Stimulated activated CD8-positive, alpha-beta memory T cell treated with anti-CD3 and anti-CD28 coated beads, Interleukin-7, amount 100 ng/mL, for 4 hours (primary cell): ENCODE measurements around the gene MAP2K7.
A peak's percentile ranks its signal among the peaks of the same experiment; 100 is the strongest.
"Not testable (repeated sequence)": the region's sequence is repeated elsewhere in the genome, so short reads cannot be mapped to it uniquely, and the experiment has no call there.

ENCODE experiments used
- DNase-seq, 2 donors: peaks; one replicate each; pipeline ENCODE4 v3.0.0-alpha.2; 2020; ENCODE audit warnings: low read depth in 2 of 2

Gene MAP2K7

DNA sequence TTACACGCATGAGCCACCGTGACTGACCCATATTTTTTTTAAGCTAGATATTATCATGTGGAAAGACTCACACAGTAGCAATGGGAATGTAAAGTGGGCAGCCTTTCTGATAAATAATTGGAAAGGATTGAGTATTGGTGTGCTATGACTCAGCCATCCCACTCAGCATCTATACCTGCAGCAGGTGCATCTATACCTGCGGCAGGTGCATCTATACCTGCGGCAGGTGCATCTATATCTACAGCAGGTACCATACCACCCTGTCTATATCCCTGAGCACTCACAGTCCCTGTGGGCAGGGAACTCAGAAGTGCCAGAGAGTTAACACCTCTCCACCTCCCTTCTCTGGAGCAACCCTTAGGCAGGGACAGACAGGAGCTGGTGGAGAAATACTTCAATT, 20.6 kb upstream of the MAP2K7 start:
- no peak for DNase-seq

DNA sequence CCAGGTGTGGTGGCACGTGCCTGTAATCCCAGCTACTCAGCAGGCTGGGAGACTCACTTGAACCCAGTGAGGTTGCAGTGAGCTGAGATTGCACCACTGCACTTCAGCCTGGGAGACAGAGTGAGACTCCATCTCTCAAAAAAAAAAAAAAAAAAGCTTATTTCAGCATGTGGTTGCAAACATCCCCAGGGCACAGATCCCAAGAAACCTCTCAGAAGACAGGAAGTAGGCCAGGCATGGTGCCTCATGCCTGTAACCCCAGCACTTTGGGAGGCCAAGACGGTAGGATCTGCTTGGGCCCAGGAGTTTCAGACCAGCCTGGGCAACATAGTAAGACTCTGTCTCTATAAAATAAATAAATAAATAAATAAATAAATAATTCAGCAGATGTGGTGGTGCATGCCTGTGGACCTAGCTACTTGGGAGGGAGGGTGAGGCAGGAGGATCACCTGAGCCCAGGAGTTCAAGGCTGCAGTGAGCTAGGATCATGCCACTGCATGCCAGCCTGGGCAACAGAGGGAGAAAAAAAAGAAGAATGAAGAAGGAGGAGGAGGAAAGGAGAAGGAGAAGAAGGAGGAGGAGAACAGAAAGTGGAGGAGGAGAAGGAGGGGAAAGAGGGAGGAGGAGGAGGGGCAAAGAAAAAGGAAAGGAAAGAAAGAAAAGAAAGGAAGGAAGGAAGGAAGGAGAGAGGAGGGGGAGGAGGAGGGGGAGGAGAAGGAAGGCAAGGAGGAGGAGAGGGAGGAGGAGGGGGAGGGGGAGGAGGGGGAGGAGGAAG, 19.7 kb upstream of the MAP2K7 start:
- no peak for DNase-seq

- DNase-seq: no peak
Observed at GRCh38 chr19:7885818-7886217, 17.9 kb upstream of the MAP2K7 start.

DNA sequence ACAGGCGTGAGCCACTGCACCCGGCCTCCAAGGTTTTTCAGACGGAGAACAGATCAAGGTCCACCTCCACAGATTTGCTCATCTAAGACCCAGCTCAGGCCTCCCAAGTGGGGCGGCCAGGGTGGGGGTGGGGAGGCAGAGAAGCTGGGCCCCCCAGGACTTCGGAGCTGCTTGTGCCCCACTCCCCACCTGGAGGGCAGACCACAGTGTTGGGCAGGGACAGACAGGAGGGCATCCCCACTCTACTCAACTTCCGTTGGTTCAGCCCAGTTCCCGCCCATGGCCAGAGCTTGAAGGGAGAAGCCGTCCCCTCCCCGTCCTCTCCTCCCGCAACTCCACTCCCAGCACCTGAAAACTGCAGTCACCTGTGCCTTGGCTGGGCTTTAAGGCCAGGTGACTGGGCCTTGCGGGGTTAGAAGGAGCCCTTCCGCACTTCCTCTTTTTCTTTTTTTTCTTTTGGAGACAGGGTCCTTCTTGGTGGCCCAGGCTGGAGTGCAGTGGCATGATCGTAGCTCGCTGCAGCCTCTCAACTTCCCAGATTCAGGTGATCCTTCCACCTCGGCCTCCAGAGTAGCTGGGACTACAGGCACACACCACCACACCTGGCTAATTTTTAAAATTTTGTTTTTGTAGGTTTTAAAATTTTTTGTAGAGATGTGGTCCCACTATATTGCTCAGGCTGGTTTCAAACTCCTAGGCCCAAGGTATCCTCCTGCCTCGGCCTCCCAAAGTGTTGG, 16.1 kb upstream of the MAP2K7 start:
- DNase-seq: no peak

- DNase-seq: peak in 1 of 2 donors; percentile 39
Observed at GRCh38 chr19:7888145-7888825, 15.4 kb upstream of the MAP2K7 start, which contains the start of gene LRRC8E. Gene LRRC8E (plus strand): TSS chr19:7888510. CDS start chr19:7895604, 7,094 bp downstream.

GRCh38 chr19:7888826-7889217, 14.9 kb upstream of the MAP2K7 start:
- no peak for DNase-seq

DNA sequence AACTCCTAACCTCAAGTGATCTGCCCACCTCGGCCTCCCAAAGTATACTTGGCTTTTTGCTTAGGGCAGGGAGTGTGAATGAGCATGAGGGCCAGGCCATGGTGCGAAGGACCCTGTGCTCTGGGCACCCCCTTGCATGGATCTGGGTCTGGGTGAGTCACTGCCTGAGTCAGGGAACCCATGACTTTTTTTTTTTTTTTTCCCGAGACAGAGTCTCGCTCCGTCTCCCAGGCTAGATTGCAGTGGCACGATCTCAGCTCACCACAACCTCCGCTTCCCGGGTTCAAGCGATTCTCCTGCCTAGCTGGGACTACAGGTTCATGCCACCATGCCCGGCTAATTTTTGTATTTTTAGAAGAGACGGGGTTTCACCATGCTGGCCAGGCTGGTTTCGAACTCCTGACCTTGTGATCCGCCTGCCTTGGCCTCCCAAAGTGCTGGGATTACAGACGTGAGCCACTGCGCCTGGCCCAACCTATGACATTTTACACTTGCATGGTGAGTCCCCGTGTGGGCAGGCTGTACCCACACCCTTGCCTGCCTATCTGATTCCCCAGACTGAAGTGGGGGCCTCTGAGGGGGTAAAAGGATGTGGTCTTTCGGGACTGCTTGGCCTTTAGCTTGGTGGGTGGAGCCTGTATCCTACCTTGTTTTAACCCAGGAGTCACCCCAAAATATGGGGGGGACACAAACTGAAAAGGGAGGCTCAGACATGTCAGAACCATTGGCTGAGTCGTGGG, 10.1 kb upstream of the MAP2K7 start:
- DNase-seq: not testable (repeated sequence)

DNA sequence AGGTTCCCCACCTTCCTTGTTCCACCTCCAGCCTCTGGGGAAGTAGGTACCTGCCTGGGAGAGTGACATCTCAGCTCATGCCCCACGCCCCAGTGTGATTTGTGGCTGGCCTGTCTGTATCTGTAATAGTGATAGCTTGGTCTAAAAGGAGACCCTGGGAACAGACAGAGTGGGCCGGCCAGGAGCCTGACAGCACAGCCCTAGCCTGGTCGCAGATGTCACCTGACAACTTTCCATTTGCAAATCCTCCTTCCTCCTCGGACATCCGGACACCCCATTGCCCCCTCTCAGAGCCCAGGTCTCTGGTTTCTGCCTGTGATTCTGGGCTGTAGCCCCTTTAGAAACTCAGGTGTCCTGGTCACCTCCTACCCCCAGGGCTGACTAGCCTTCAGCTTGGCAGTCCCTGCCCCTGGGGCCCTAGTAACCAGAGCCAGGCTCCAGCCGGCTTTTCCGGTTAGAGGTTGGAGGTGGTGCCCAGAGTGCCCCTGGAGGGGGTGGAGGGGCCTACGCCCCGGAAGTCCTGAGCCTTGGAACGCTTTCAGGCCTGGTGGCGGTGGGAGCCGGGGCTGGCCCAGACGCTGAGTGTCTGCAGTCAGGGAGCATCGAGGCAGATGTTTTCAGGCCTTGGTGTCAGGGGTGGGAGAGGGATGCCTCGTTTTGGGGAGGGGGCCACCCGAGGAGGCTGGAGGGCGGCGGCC, 8.9 kb upstream of the MAP2K7 start:
- no peak for DNase-seq

DNA sequence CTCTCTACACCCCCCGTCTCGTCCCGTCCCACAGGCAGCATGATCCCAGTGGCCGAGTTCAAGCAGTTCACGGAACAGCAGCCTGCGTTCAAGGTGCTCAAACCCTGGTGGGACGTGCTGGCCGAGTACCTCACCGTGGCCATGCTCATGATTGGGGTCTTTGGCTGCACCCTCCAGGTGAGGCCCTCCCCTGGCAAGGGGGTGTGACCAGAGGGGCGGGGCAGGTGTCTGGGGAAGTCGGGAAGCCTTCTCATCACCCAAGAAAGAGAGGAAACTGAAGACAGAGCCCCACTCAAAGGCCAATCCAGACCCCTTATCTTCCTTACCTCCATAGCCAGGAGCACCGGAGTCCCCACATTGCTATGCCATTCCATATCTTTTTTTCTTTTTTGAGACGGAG, 8.1 kb upstream of the MAP2K7 start:
- no peak for DNase-seq

GRCh38 chr19:7897292-7897691, 6.4 kb upstream of the MAP2K7 start:
- DNase-seq: no peak

GRCh38 chr19:7898967-7899366, 4.7 kb upstream of the MAP2K7 start:
- no peak for DNase-seq

DNA sequence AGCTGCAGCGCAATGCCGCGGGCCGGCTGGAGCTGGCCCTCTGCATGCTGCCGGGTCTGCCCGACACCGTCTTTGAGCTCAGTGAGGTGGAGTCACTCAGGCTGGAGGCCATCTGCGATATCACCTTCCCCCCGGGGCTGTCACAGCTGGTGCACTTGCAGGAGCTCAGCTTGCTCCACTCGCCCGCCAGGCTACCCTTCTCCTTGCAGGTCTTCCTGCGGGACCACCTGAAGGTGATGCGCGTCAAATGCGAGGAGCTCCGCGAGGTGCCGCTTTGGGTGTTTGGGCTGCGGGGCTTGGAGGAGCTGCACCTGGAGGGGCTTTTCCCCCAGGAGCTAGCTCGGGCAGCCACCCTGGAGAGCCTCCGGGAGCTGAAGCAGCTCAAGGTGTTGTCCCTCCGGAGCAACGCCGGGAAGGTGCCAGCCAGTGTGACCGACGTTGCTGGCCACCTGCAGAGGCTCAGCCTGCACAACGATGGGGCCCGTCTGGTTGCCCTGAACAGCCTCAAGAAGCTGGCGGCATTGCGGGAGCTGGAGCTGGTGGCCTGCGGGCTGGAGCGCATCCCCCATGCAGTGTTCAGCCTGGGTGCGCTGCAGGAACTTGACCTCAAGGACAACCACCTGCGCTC, 3.8 kb upstream of the MAP2K7 start:
- DNase-seq: no peak

DNA sequence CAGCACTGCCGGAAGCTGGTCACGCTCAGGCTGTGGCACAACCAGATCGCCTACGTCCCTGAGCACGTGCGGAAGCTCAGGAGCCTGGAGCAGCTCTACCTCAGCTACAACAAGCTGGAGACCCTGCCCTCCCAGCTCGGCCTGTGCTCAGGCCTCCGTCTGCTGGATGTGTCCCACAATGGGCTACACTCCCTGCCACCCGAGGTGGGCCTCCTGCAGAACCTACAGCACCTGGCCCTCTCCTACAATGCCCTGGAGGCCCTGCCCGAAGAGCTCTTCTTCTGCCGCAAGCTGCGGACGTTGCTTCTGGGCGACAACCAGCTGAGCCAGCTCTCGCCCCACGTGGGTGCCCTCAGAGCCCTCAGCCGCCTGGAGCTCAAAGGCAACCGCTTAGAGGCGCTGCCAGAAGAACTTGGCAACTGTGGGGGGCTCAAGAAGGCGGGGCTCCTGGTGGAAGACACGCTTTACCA, 3.2 kb upstream of the MAP2K7 start:
- DNase-seq: no peak

DNA sequence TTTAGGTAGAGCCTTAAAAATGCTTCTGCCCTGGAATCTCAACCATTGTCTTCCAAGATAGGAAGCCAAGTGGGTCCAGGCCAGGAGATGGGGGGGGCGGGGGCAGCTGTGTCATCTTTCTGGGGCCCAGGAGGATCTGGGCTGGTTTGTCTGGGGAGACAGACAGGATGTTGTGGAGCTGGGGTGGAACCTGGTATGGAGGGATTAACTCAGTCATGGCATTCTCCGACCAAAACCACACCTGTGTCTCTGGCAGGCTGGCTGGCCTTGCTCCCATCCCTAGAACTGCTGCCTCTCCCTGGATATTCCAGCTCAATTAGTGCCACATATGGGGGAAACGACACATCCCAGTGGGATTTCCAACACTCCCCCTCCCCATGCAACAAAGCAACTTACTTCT, 2.7 kb upstream of the MAP2K7 start:
- DNase-seq: no peak

- DNase-seq: no peak
Observed at GRCh38 chr19:7901337-7901736, 2.3 kb upstream of the MAP2K7 start.

DNA sequence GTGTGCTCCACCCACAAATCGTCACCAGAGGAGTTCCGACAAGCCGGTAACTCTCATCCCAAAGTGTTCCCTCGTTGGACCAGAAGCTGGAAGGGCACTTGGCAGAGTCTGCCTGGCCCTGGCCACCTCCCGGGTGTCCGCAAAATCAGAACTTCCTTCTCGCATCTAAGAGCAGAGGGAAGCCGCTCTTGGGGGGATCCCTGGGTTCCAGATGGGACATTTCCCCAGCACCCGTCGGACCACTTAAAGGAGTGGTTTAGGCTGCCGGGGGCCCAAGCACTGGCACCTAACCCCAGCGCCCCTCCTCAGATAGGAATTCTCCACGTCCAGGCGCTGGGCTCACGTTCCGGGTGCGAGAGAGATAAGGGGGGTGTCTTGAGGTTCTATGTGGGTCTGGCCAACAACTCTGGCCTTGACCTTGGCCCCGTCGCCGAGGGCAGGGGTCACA, 857 bp upstream of the MAP2K7 start:
- no peak for DNase-seq

GRCh38 chr19:7904074-7905020, 670 bp downstream of the MAP2K7 start:
- peak in 1 of 2 donors; percentile 30 for DNase-seq

DNA sequence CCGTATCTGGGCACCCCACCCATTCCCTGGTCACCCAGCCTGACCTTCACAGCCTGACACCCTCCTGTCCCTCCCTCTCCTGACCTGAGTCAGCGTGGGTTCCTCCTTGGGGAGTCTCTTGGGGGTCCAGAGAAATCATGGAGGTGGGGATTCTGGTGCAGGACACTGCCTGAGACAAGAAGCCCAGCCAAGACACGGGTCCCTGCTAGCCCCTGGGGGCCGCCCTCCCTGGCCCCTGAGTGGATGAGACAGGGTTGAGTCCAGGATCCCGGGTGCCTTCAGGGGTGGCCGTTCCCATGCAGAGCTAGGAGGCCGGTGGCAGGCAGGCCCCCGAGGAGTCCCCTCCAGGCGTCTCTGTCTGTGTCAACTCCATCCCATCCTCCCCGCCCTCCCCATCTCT, 1.6 kb downstream of the MAP2K7 start:
- DNase-seq: no peak

GRCh38 chr19:7905859-7906258, 2.2 kb downstream of the MAP2K7 start:
- DNase-seq: no peak
